Stomach (tissue), 4 donors: Measurements from ENCODE around the gene SYNC.

Experiments
- EP300 ChIP-seq: sonication (generic); formaldehyde crosslinking; IDR thresholded peaks from one replicate; pipeline ENCODE4 v1.6.1; 2017; ENCODE audit warnings: antibody characterized with exemption
- POLR2A ChIP-seq, 4 donors: fragments of 450-650 bp; IDR thresholded peaks; one replicate each; pipeline ENCODE4 v1.6.1; 2016; ENCODE audit warnings: antibody characterized with exemption in 4 of 4, control low read depth in 2 of 4, mild to moderate bottlenecking in 1 of 4, moderate library complexity in 1 of 4
- POLR2AphosphoS5 ChIP-seq, 3 donors: sonication (generic); formaldehyde crosslinking; IDR thresholded peaks; one replicate each; pipeline ENCODE4 v1.6.1; 2016; ENCODE audit warnings: antibody characterized with exemption in 3 of 3
- TF ChIP-seq, protein P1 (sequence below), 7 experiments: fragments of 450-650 bp in 4 of 7; fragments of 200-600 bp in 3 of 7; sonication (generic) in 3 of 7; IDR thresholded peaks; one replicate each; pipeline ENCODE4 v1.5.1; 2016 to 2019; ENCODE audit warnings: antibody characterized with exemption in 7 of 7, control low read depth in 2 of 7, mild to moderate bottlenecking in 1 of 7

DNA sequence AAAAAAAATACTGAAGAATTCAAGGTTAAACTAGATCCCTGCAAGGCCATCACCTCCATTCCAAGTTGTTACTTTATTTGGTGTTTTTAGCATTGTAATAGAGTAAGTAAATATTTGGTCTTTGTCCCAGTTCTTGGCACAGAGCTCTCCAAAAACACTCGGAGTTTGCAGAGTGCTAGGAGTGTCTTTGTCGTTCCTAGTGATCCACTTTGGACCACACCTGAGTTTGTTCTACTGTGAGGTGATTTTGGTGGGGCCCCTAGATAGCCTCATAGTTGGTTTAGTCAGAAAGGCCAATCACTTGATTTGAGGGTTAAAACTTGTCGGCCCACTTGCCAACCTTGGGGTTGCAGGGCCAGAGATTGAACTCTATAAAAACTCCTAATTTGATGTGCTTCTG lies 25.6 kb downstream of the SYNC start:
- TF ChIP-seq, protein P1, sequence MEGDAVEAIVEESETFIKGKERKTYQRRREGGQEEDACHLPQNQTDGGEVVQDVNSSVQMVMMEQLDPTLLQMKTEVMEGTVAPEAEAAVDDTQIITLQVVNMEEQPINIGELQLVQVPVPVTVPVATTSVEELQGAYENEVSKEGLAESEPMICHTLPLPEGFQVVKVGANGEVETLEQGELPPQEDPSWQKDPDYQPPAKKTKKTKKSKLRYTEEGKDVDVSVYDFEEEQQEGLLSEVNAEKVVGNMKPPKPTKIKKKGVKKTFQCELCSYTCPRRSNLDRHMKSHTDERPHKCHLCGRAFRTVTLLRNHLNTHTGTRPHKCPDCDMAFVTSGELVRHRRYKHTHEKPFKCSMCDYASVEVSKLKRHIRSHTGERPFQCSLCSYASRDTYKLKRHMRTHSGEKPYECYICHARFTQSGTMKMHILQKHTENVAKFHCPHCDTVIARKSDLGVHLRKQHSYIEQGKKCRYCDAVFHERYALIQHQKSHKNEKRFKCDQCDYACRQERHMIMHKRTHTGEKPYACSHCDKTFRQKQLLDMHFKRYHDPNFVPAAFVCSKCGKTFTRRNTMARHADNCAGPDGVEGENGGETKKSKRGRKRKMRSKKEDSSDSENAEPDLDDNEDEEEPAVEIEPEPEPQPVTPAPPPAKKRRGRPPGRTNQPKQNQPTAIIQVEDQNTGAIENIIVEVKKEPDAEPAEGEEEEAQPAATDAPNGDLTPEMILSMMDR (IDR thresholded peaks at IDR 0.05): no peak
- TF ChIP-seq POLR2A (IDR thresholded peaks at IDR 0.05) (no peak), EP300 (no peak), POLR2AphosphoS5 (IDR thresholded peaks at IDR 0.05) (no peak)
